Kidney capillary endothelial cell (primary cell): ENCODE data around the gene BTG4.

Experiments used
- DNase-seq: peaks from one replicate; pipeline ENCODE4 v3.0.0-alpha.2; 2018; ENCODE audit warnings: low spot score

The BTG4 gene

GRCh38 chr11:111537336-111537860 is 25.2 kb upstream of the BTG4 start:
- DNase-seq: no peak

- DNase-seq: no peak
Measured at GRCh38 chr11:111535281-111535680, 23.1 kb upstream of the BTG4 start.

GRCh38 chr11:111532365-111532709 is 20.2 kb upstream of the BTG4 start:
- no peak for DNase-seq

- no peak for DNase-seq
Measured at GRCh38 chr11:111531687-111532364, 19.6 kb upstream of the BTG4 start.

GRCh38 chr11:111531136-111531535 is 18.9 kb upstream of the BTG4 start:
- DNase-seq: no peak

GRCh38 chr11:111530091-111530490 is 17.9 kb upstream of the BTG4 start:
- DNase-seq: no peak

- DNase-seq: no peak
Measured at GRCh38 chr11:111528557-111528956, 16.4 kb upstream of the BTG4 start.

GRCh38 chr11:111527279-111527678 is 15.1 kb upstream of the BTG4 start:
- DNase-seq: no peak

GRCh38 chr11:111526501-111526900 is 14.3 kb upstream of the BTG4 start:
- peak; percentile 53 for DNase-seq

GRCh38 chr11:111525456-111525855 is 13.3 kb upstream of the BTG4 start:
- no peak for DNase-seq

GRCh38 chr11:111524056-111524455 is 11.9 kb upstream of the BTG4 start:
- no peak for DNase-seq

- DNase-seq: no peak
Measured at GRCh38 chr11:111523343-111523742, 11.2 kb upstream of the BTG4 start.

GRCh38 chr11:111522426-111522825 is 10.2 kb upstream of the BTG4 start:
- no peak for DNase-seq

GRCh38 chr11:111521135-111521534 is 8.9 kb upstream of the BTG4 start:
- DNase-seq: no peak

GRCh38 chr11:111520560-111520959 is 8.4 kb upstream of the BTG4 start:
- no peak for DNase-seq

GRCh38 chr11:111518668-111519067 is 6.5 kb upstream of the BTG4 start:
- no peak for DNase-seq

GRCh38 chr11:111515591-111515990 is 3.4 kb upstream of the BTG4 start:
- DNase-seq: no peak

- DNase-seq: no peak
Measured at GRCh38 chr11:111514216-111515031, 2.2 kb upstream of the BTG4 start, which contains the start of gene HOATZ. Gene HOATZ (plus strand): TSS chr11:111514778. CDS start chr11:111514785, 7 bp downstream.

- no peak for DNase-seq
Measured at GRCh38 chr11:111513240-111513605, 1.0 kb upstream of the BTG4 start.

- no peak for DNase-seq
Measured at GRCh38 chr11:111510311-111510710, 1.9 kb downstream of the BTG4 start.

GRCh38 chr11:111502611-111503010 is 9.6 kb downstream of the BTG4 start:
- no peak for DNase-seq

- DNase-seq: no peak
Measured at GRCh38 chr11:111500481-111500880, 11.7 kb downstream of the BTG4 start.

- no peak for DNase-seq
Measured at GRCh38 chr11:111499483-111499882, 12.7 kb downstream of the BTG4 start.
